Suppressor macrophage (primary cell): Measurements from ENCODE around the gene HCK.

ENCODE experiments used
- DNase-seq, 4 experiments: peaks; one replicate each; pipeline ENCODE4 v3.0.0-alpha.2; 2020 to 2022

The HCK gene

GRCh38 chr20:32029561-32029960 is 22.5 kb upstream of the HCK start:
- no peak for DNase-seq

- DNase-seq = peak; percentile 71 to 87 (median 82)
Measured at GRCh38 chr20:32031007-32031958, 20.8 kb upstream of the HCK start.

- no peak for DNase-seq
Measured at GRCh38 chr20:32033316-32033715, 18.7 kb upstream of the HCK start.

- peak in 2 of 4 experiments; percentile 29 to 39 for DNase-seq
Measured at GRCh38 chr20:32033721-32034120, 18.3 kb upstream of the HCK start.

- DNase-seq = peak; percentile 75 to 88 (median 78)
Measured at GRCh38 chr20:32034581-32035425, 17.2 kb upstream of the HCK start.

- no peak for DNase-seq
Measured at GRCh38 chr20:32035426-32035779, 16.6 kb upstream of the HCK start.

- no peak for DNase-seq
Measured at GRCh38 chr20:32036252-32036651, 15.8 kb upstream of the HCK start.

- peak; percentile 43 to 72 (median 70) for DNase-seq
Measured at GRCh38 chr20:32036716-32037485, 15.1 kb upstream of the HCK start.

- peak in 3 of 4 experiments; percentile 38 to 51 (median 45) for DNase-seq
Measured at GRCh38 chr20:32037929-32038328, 14.1 kb upstream of the HCK start.

GRCh38 chr20:32040142-32040953 is 11.7 kb upstream of the HCK start:
- peak; percentile 89 to 96 (median 95) for DNase-seq

- DNase-seq = no peak
Measured at GRCh38 chr20:32045999-32046398, 6.0 kb upstream of the HCK start.

- DNase-seq = peak in 1 of 4 experiments; percentile 4
Measured at GRCh38 chr20:32050324-32050841, 1.7 kb upstream of the HCK start.

- DNase-seq = peak; percentile 73 to 90 (median 86)
Measured at GRCh38 chr20:32050851-32051556, 1.0 kb upstream of the HCK start.

- no peak for DNase-seq
Measured at GRCh38 chr20:32051720-32052089, 337 bp upstream of the HCK start.

- peak; percentile 89 to 95 (median 92) for DNase-seq
Measured at GRCh38 chr20:32052778-32053362, 828 bp downstream of the HCK start.

- peak in 1 of 4 experiments; percentile 13 for DNase-seq
Measured at GRCh38 chr20:32053648-32054047, 1.6 kb downstream of the HCK start.

- DNase-seq = peak; percentile 35 to 68 (median 65)
Measured at GRCh38 chr20:32056708-32057483, 4.9 kb downstream of the HCK start.

- DNase-seq = no peak
Measured at GRCh38 chr20:32057656-32058184, 5.7 kb downstream of the HCK start.

- DNase-seq = no peak
Measured at GRCh38 chr20:32059189-32059588, 7.1 kb downstream of the HCK start.
